NT2/D1 (cell line): ENCODE data around the gene FBXO9.

Experiments
- DNase-seq: peaks from one replicate; pipeline ENCODE4 v3.0.0-alpha.2; 2011; ENCODE audit warnings: low read depth, low spot score
- H3K27me3 ChIP-seq: 2 replicates; pipeline ENCODE4 v1.6.0; 2011; ENCODE audit warnings: mild to moderate bottlenecking; ENCODE audit not compliant: insufficient read length, insufficient read depth
- H3K36me3 ChIP-seq: 2 replicates; pipeline ENCODE4 v1.6.1; 2011; ENCODE audit warnings: mild to moderate bottlenecking, low read length, mixed read lengths; ENCODE audit not compliant: insufficient read depth, insufficient read length
- H3K4me1 ChIP-seq: 2 replicates; pipeline ENCODE4 v1.5.1; 2011; ENCODE audit not compliant: insufficient read depth, insufficient read length
- H3K4me3 ChIP-seq: 2 replicates; pipeline ENCODE4 v1.5.1; 2011; ENCODE audit warnings: low read depth; ENCODE audit not compliant: insufficient read length
- H3K9ac ChIP-seq: 2 replicates; pipeline ENCODE4 v1.6.0; 2011; ENCODE audit warnings: low read depth; ENCODE audit not compliant: insufficient read length
- H3K9me3 ChIP-seq: 2 replicates; pipeline ENCODE4 v1.5.1; 2011; ENCODE audit warnings: mild to moderate bottlenecking, low read length; ENCODE audit not compliant: insufficient read depth
- SUZ12 ChIP-seq: IDR thresholded peaks from 2 replicates; pipeline ENCODE4 v1.6.1; 2011; ENCODE audit not compliant: insufficient read length, insufficient read depth; ENCODE audit errors: extremely low read depth
- YY1 ChIP-seq: IDR thresholded peaks from 2 replicates; pipeline ENCODE4 v1.6.1; 2011; ENCODE audit not compliant: insufficient read length, insufficient read depth
- ZNF274 ChIP-seq: IDR thresholded peaks from 2 replicates; pipeline ENCODE4 v1.6.1; 2011; ENCODE audit warnings: mild to moderate bottlenecking, low read depth, low read length

FBXO9 gene

GRCh38 chr6:53111865-53112264 lies 46.7 kb downstream of the FBXO9 start:
- Histone ChIP-seq H3K27me3 (peaks cover 3% of the 10 kb centered on the region), H3K4me1 (no peaks in the 10 kb centered on the region), H3K36me3 (no peaks in the 10 kb centered on the region), H3K4me3 (no peak overlapping the region), H3K9me3 (peaks cover 7% of the 10 kb centered on the region; the same call in 1 of the 2 replicates), H3K9ac (no peak overlapping the region)
- TF ChIP-seq ZNF274: no peak
- TF ChIP-seq SUZ12: no peak
- TF ChIP-seq YY1: no peak
- no peak for DNase-seq

- H3K9me3 ChIP-seq: peaks cover 7% of the 10 kb centered on the region; the same call in 1 of the 2 replicates
- H3K4me1 ChIP-seq: no peaks in the 10 kb centered on the region
- H3K27me3 ChIP-seq: peaks cover 4% of the 10 kb centered on the region
- H3K4me3 ChIP-seq: no peak overlapping the region
- H3K36me3 ChIP-seq: no peaks in the 10 kb centered on the region
- DNase-seq: no peak
- H3K9ac ChIP-seq: no peak overlapping the region
- TF ChIP-seq ZNF274: no peak
- no peak for TF ChIP-seq YY1
- no peak for TF ChIP-seq SUZ12
Measured at GRCh38 chr6:53112404-53112803, 47.2 kb downstream of the FBXO9 start.

- H3K9me3 ChIP-seq: peaks cover 7% of the 10 kb centered on the region; the same call in 1 of the 2 replicates
- no peak for DNase-seq
- H3K36me3 ChIP-seq: no peaks in the 10 kb centered on the region
- no peak overlapping the region for H3K9ac ChIP-seq
- no peaks in the 10 kb centered on the region for H3K4me1 ChIP-seq
- H3K27me3 ChIP-seq: peaks cover 4% of the 10 kb centered on the region
- no peak overlapping the region for H3K4me3 ChIP-seq
- TF ChIP-seq YY1 (no peak), ZNF274 (no peak), SUZ12 (no peak)
Measured at GRCh38 chr6:53112871-53113270, 47.7 kb downstream of the FBXO9 start.

- peaks cover 4% of the 10 kb centered on the region for H3K27me3 ChIP-seq
- DNase-seq: no peak
- TF ChIP-seq ZNF274: no peak
- TF ChIP-seq SUZ12: no peak
- TF ChIP-seq YY1: no peak
- peaks cover 5% of the 10 kb centered on the region for H3K4me1 ChIP-seq
- peaks cover 7% of the 10 kb centered on the region; the same call in 1 of the 2 replicates for H3K9me3 ChIP-seq
- no peak overlapping the region for H3K4me3 ChIP-seq
- H3K9ac ChIP-seq: no peak overlapping the region
- no peaks in the 10 kb centered on the region for H3K36me3 ChIP-seq
Measured at GRCh38 chr6:53113742-53114141, 48.5 kb downstream of the FBXO9 start.

GRCh38 chr6:53115113-53115512 lies 49.9 kb downstream of the FBXO9 start:
- Histone ChIP-seq H3K36me3 (no peaks in the 10 kb centered on the region), H3K4me3 (no peak overlapping the region), H3K4me1 (peaks cover 5% of the 10 kb centered on the region), H3K9ac (no peak overlapping the region), H3K27me3 (peaks cover 4% of the 10 kb centered on the region), H3K9me3 (peaks cover 7% of the 10 kb centered on the region; the same call in 1 of the 2 replicates)
- TF ChIP-seq ZNF274: no peak
- no peak for TF ChIP-seq YY1
- no peak for TF ChIP-seq SUZ12
- DNase-seq: no peak

GRCh38 chr6:53115741-53116140 lies 50.5 kb downstream of the FBXO9 start:
- no peak overlapping the region for H3K9ac ChIP-seq
- TF ChIP-seq ZNF274 (no peak), SUZ12 (no peak), YY1 (no peak)
- H3K27me3 ChIP-seq: peaks cover 4% of the 10 kb centered on the region
- peaks cover 7% of the 10 kb centered on the region; the same call in 1 of the 2 replicates for H3K9me3 ChIP-seq
- no peak overlapping the region for H3K4me3 ChIP-seq
- no peaks in the 10 kb centered on the region for H3K36me3 ChIP-seq
- DNase-seq: no peak
- peaks cover 7% of the 10 kb centered on the region for H3K4me1 ChIP-seq

GRCh38 chr6:53119349-53119748 lies 54.1 kb downstream of the FBXO9 start:
- no peak overlapping the region for H3K4me3 ChIP-seq
- peaks cover 4% of the 10 kb centered on the region for H3K27me3 ChIP-seq
- peaks cover 7% of the 10 kb centered on the region for H3K4me1 ChIP-seq
- no peak overlapping the region for H3K9ac ChIP-seq
- peaks cover 7% of the 10 kb centered on the region; the same call in 1 of the 2 replicates for H3K9me3 ChIP-seq
- no peak for DNase-seq
- H3K36me3 ChIP-seq: no peaks in the 10 kb centered on the region
- no peak for TF ChIP-seq SUZ12
- no peak for TF ChIP-seq YY1
- TF ChIP-seq ZNF274: no peak
